Measurements from ENCODE around the gene SLC22A3.
"Not testable (repeated sequence)": the region's sequence is repeated elsewhere in the genome, so short reads cannot be mapped to it uniquely, and the experiment has no call there.

The SLC22A3 gene, protein sequence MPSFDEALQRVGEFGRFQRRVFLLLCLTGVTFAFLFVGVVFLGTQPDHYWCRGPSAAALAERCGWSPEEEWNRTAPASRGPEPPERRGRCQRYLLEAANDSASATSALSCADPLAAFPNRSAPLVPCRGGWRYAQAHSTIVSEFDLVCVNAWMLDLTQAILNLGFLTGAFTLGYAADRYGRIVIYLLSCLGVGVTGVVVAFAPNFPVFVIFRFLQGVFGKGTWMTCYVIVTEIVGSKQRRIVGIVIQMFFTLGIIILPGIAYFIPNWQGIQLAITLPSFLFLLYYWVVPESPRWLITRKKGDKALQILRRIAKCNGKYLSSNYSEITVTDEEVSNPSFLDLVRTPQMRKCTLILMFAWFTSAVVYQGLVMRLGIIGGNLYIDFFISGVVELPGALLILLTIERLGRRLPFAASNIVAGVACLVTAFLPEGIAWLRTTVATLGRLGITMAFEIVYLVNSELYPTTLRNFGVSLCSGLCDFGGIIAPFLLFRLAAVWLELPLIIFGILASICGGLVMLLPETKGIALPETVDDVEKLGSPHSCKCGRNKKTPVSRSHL

GRCh38 chr6:160348223-160349019 lies at the start of gene SLC22A3:
TSS of gene SLC22A3 (plus strand) at chr6:160348378. CDS start at chr6:160348420, 42 bp downstream.
- no peak for DNase-seq (ENCODE audit: low read depth)

DNA sequence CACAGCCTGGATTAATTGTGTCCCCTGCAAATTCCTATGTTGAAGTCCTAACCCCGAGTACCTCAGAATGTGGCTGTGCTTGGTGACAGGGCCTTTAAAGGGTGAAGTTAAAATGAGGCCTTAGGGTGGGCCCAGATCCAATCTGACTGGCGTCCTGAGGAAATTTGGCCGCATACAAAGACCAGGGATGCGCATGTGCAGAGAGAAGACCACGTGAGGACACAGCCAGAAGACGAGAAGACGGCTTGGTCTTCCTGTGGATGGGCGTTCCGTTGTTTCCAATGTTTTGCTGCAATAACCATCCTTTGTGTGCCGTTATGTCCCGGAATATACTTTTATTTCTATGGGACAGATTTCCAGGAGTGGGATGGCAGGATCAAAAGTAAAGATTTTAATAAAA lies 48.6 kb upstream of the SLC22A3 start:
- DNase-seq (ENCODE audit: low read depth), result no peak

GRCh38 chr6:160300076-160300695 lies 48.0 kb upstream of the SLC22A3 start:
- no peak for DNase-seq (ENCODE audit: low read depth)

- no peak for DNase-seq (ENCODE audit: low read depth)
These were observed 46.8 kb upstream of the SLC22A3 start for GRCh38 chr6:160301339-160301738.

DNA sequence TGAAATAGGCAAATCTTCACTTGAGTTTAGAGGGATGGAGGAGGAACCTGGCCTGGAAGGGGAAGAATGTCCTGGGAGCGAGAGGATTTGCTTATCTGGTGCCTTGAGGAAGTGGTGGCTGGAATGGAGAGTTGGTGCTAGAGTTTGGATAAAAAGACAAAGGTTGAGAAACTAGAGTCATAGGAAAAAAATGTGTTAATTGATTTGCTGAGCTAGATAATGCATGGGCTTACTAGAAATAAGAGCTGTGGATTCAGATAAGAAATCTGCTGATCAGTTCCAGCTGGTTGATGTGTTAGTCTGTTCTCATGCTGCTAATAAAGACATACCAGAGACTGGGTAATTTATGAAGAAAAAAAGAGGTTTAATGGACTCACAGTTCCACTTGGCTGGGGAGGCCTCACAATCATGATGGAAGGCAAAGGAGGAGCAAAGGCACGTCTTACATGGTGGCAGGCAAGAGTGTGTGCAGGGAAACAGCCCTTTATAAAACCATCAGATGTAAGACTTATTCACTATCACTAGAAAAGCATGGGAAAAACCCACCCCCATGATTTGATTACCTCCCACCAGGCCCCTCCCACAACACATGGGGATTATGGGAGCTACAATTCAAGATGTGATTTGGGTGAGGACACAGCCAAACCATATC lies 45.6 kb upstream of the SLC22A3 start:
- DNase-seq (ENCODE audit: low read depth), result not testable (repeated sequence)

DNA sequence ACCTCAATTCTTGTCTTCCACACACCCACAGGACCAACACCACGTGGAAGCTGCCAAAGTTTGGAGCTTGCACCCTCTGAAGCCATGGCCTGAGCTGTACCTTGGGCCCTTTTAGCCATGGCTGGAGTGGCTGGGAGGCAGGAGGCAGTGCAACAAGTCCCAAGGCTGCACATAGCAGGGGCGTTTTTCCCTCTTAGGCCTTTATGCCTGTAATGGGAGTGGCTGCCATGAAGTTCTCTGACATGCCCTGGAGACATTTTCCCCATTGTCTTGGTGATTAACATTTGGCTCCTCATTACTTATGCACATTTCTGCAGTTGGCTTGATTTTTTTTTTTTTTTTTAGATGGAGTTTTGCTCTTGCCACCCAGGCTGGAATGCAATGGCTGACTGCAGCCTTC lies 44.4 kb upstream of the SLC22A3 start:
- no peak for DNase-seq (ENCODE audit: low read depth)

GRCh38 chr6:160305926-160306713 lies 42.1 kb upstream of the SLC22A3 start:
- no peak for DNase-seq (ENCODE audit: low read depth)

DNA sequence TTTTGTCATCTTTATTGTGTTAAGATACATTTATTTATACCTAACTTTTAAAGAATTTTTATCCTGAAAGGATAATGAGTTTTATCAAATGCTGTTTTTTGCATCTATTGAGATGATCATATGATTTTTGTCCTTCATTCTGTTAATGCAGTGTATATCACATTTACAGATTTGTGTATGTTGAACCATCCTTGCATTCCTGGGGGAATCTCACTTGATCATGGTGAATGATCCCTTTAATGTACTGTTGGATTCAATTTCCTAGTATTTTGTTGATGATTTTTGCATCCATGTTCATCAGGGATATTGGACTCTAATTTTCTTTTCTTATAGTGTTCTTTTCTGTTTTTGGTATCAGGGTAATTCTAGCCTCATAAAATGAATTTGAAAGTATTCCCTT lies 38.5 kb upstream of the SLC22A3 start:
- DNase-seq (ENCODE audit: low read depth), result no peak

DNA sequence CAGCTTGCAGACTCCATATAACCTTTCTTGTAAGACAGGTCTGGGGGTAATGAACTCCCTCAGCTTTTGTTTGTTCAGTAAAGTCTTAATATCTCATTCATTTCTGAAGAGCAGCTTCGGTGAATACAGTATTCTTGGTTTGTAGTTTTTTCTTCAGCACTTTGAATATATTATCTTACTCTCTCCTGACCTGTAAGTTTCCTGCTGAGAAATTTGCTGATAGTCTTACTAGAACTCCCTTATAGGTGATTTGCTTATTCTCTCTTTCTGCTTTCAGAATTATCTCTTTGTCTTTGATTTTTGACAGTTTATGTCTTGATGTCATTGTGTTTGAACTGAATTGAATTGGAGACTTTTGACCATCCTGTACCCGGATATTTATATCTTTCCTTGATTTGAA lies 35.3 kb upstream of the SLC22A3 start:
- DNase-seq (ENCODE audit: low read depth), result no peak

DNA sequence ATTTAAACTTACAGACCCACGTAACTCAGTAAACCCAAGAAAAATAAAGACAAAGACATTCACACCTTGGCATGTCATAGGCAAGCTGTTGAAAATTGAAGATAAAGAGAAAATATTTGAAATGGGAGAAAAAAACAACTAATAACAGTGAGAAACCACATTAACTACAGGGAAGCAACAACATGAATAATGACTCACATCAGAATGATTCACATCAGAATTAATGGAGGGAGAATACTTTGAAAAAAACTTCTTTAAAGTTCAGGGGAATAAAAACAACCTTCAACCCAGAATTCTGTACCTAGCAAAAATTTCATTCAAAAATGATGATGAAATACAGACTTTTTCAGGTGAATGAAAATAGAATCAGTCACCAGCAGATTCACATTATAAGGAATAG lies 32.9 kb upstream of the SLC22A3 start:
- DNase-seq (ENCODE audit: low read depth), result no peak

DNA sequence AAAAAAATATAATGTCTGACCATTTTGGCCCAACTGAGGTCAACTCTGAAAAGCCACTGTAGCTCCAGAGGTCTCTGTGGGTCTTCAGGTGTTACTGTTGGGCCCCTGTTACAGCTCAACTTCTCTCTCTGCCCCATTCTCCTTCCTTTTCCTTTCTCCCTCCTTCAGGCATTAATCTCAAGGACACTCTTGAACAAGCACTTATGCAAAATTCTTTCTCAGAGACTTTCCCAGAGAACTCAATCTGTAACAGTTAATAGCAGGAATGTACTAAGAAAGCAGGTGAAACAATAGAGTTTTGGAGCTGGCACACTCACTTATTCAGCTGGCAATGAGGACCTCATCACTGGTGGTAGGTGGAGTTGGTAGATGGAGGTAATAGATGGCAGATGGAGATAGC lies 31.9 kb upstream of the SLC22A3 start:
- DNase-seq (ENCODE audit: low read depth), result no peak

DNA sequence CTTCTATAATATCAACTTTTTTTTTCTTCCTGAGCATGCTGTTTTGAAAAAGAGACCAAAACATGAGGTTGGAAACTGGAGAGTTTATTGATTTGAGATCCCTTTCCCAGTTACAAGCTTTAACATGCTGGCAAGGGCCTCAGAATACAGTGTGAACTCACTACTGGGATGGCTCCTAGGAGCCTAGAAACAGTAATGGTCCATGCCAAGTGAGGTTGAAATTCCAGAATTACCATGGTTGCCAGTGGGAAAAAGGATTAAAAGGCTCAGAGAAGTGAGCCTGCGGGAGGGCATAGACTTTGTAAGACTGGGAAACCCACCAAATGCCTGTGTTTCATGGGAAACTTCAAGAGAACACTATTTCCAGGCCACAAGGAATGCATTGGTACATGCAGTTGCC lies 28.9 kb upstream of the SLC22A3 start:
- DNase-seq (ENCODE audit: low read depth), result no peak

- DNase-seq (ENCODE audit: low read depth), result no peak
These were observed 26.3 kb upstream of the SLC22A3 start for GRCh38 chr6:160321729-160322505.

GRCh38 chr6:160327981-160328380 lies 20.2 kb upstream of the SLC22A3 start:
- DNase-seq (ENCODE audit: low read depth), result no peak

DNA sequence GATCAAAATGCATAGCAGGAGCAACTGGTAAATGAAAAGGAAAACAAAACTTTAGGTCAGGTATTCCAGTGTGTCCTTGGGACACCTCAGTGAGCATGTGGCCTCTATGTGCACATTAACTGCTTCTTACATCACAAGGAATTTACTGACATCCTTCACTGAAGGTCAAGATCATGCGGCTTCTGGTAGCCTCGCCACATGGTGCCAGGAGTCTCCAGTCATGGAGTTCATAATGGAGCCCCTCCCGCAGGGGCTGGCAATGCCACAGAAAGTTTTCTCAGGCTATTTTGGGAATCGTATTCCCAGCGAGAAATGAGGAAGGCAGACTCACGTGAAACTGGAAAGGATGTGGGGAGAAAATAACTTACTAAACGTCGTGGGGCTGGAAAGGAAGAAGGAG lies 19.7 kb upstream of the SLC22A3 start:
- DNase-seq (ENCODE audit: low read depth), result no peak

DNA sequence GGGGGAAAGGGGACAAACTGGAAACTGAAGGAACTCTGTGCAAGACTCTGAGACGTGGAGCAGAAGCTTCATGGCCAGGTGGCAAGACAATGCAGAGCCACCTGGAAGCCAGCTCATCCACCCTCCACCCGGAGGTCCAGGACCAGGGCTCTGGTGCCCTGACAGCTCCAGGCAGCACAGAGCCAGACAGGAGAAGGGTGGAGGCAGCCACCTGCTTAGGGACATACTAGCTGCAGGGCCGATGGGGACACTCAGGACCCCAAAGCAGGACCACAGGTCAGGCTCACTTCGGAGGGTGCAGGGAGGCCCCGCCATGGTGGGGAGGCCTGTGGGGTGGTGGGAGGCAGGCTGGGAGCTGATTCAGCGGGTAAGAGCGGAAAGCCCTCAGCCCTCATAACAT lies 19.0 kb upstream of the SLC22A3 start:
- no peak for DNase-seq (ENCODE audit: low read depth)

- no peak for DNase-seq (ENCODE audit: low read depth)
These were observed 17.6 kb upstream of the SLC22A3 start for GRCh38 chr6:160330619-160331018.

DNA sequence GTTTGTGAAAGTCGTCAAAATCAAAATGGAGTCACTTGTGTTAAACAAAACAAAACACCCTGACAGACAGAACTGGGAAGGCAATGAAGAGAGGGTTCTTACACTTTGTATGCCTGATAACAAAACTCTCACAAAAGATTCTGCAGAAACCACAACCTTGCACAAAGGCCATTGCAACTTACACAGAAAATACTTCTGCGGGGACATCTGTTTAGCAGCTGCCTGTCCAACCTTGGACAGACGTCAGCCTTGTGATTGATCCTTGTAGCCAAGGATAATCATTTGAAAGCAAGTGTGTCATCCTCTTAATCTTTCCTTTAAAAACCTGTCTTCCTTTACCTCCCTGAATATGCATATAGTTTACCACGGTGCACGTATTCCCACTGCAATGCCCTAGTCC lies 17.0 kb upstream of the SLC22A3 start:
- no peak for DNase-seq (ENCODE audit: low read depth)

DNA sequence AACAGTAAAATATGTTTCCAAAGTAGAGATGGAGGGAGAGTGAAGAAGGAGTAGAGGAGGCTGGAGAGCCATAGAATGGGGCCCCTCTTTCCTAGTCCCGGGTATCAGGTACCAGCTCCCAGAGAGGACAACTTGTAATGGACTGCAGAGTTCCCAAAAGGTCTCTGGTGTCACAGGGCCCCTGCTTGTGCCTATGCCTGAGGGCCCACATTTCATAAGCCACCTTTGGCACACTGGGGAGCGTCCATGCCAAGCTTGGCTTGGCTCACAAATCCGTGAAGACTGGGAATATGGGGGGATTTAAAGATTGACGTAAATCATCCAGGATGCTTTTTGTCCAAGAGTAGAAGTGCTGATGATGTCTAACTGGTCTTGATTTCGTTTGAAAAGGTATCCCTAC lies 16.4 kb upstream of the SLC22A3 start:
- no peak for DNase-seq (ENCODE audit: low read depth)

- DNase-seq (ENCODE audit: low read depth), result no peak
These were observed 15.1 kb upstream of the SLC22A3 start for GRCh38 chr6:160333101-160333500.

DNA sequence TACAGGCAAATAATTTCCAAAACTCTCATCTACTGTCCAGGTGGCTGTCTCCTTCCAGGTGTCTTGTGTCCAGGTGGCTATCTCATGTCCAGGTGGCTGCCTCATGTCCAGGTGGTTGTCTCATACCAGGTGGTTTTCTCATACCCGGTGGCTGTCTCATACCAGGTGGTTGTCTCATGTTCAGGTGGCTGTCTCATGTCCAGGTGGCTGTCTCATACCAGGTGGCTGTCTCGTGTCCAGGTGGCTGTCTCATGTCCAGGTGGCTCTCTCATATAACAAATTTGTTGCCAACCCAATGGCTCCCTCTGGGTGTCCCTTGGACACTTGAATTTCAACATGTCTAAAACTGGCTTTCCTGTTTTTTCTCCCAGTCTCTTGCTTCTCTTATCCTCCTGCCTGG lies 14.3 kb upstream of the SLC22A3 start:
- no peak for DNase-seq (ENCODE audit: low read depth)

All from activated T-cell treated with anti-CD3 and anti-CD28 coated beads for 24 hours (primary cell).